CD14-positive monocyte (primary cell): ENCODE measurements around the gene NIN. TPM values are rescaled to one million over a fixed set of nuclear protein-coding genes. Genes with fewer than 3 reads are reported as not detected.
A peak's percentile ranks its signal among the peaks of the same experiment; 100 is the strongest.

Experiments
- DNase-seq, 3 donors: peaks; one replicate each; pipeline ENCODE4 v3.0.0-alpha.2; 2011 to 2022
- H2AFZ ChIP-seq: 2 replicates; pipeline ENCODE4 v1.6.0; 2012; ENCODE audit warnings: mild to moderate bottlenecking, low read depth, low read length, inconsistent platforms; ENCODE audit not compliant: insufficient read depth, poor library complexity, severe bottlenecking
- H3K27ac ChIP-seq, 2 donors: 1 replicate in 1 of 2; 2 replicates in 1 of 2; pipeline ENCODE4 v1.5.1; 2012 to 2013; ENCODE audit warnings: low read length in 2 of 2, control low read depth in 1 of 2, inconsistent platforms in 1 of 2, low read depth in 1 of 2, mild to moderate bottlenecking in 1 of 2
- H3K27me3 ChIP-seq, 2 donors: one replicate each; pipeline versions ENCODE4 v1.6.0 to v1.6.1; 2011 to 2013; ENCODE audit warnings: low read length in 2 of 2; ENCODE audit not compliant: control insufficient read depth in 2 of 2, insufficient read depth in 2 of 2
- H3K36me3 ChIP-seq, 2 donors: replicated peaks in 1 of 2; 1 replicate in 1 of 2; 2 replicates in 1 of 2; pipeline versions ENCODE4 v1.5.1 to v1.6.1; 2012 to 2013; ENCODE audit warnings: low read length in 2 of 2, control low read depth in 1 of 2, inconsistent platforms in 1 of 2, mild to moderate bottlenecking in 1 of 2; ENCODE audit not compliant: insufficient read depth in 2 of 2, control insufficient read depth in 1 of 2
- H3K4me1 ChIP-seq, 2 donors: 1 replicate in 1 of 2; 2 replicates in 1 of 2; pipeline versions ENCODE4 v1.5.1 to v1.6.1; 2012 to 2013; ENCODE audit warnings: low read length in 2 of 2, control low read depth in 1 of 2, inconsistent platforms in 1 of 2, mild to moderate bottlenecking in 1 of 2, moderate library complexity in 1 of 2; ENCODE audit not compliant: insufficient read depth in 2 of 2, control insufficient read depth in 1 of 2
- H3K4me2 ChIP-seq: replicated peaks from 2 replicates; pipeline ENCODE3; 2012; ENCODE audit warnings: low read length, moderate library complexity, mild to moderate bottlenecking; ENCODE audit not compliant: poor library complexity, severe bottlenecking; ENCODE audit errors: extremely low read depth
- H3K4me3 ChIP-seq, 3 experiments: fragments of 200-600 bp in 1 of 3; sonication (generic) in 1 of 3; replicated peaks in 1 of 3; 1 replicate in 2 of 3; 2 replicates in 1 of 3; pipeline ENCODE4 v1.5.1; 2011 to 2013; ENCODE audit warnings: low read length in 3 of 3, mild to moderate bottlenecking in 3 of 3, control low read depth in 2 of 3, low read depth in 2 of 3, inconsistent platforms in 1 of 3, moderate library complexity in 1 of 3
- H3K79me2 ChIP-seq: 2 replicates; pipeline ENCODE4 v1.6.0; 2012; ENCODE audit warnings: mild to moderate bottlenecking, control low read depth, inconsistent platforms, low read length, moderate library complexity; ENCODE audit not compliant: insufficient read depth
- H3K9ac ChIP-seq: 2 replicates; pipeline ENCODE4 v1.6.0; 2017; ENCODE audit warnings: low read length, mild to moderate bottlenecking; ENCODE audit not compliant: insufficient read depth, poor library complexity, severe bottlenecking
- H3K9me3 ChIP-seq, 2 donors: replicated peaks in 1 of 2; 1 replicate in 1 of 2; 2 replicates in 1 of 2; pipeline versions ENCODE4 v1.5.1 to v1.6.1; 2012 to 2013; ENCODE audit warnings: low read length in 2 of 2, control low read depth in 1 of 2; ENCODE audit not compliant: control insufficient read depth in 1 of 2, insufficient read depth in 1 of 2
- H4K20me1 ChIP-seq: 2 replicates; pipeline ENCODE4 v1.6.0; 2012; ENCODE audit warnings: mild to moderate bottlenecking, low read length, control low read depth, moderate library complexity; ENCODE audit not compliant: insufficient read depth
- H3K27ac Mint-ChIP-seq, 7 donors: one replicate each; pipeline ENCODE4 v1.8.0; 2020; ENCODE audit warnings: mild to moderate bottlenecking in 7 of 7, mixed read lengths in 7 of 7, moderate library complexity in 6 of 7, inconsistent platforms in 2 of 7
- H3K27me3 Mint-ChIP-seq, 3 donors: one replicate each; pipeline ENCODE4 v1.8.0; 2021 to 2022; ENCODE audit warnings: low read depth in 3 of 3, mild to moderate bottlenecking in 3 of 3, mixed read lengths in 3 of 3, moderate library complexity in 3 of 3, inconsistent platforms in 1 of 3
- H3K36me3 Mint-ChIP-seq, 2 donors: one replicate each; pipeline ENCODE4 v1.8.0; 2020; ENCODE audit warnings: mixed read lengths in 2 of 2, inconsistent platforms in 1 of 2, mild to moderate bottlenecking in 1 of 2
- H3K4me1 Mint-ChIP-seq: one replicate; pipeline ENCODE4 v1.8.0; 2020; ENCODE audit warnings: mild to moderate bottlenecking, mixed read lengths
- H3K4me3 Mint-ChIP-seq, 2 donors: one replicate each; pipeline ENCODE4 v1.8.0; 2020; ENCODE audit warnings: mild to moderate bottlenecking in 2 of 2, mixed read lengths in 2 of 2, moderate library complexity in 1 of 2
- H3K9me3 Mint-ChIP-seq, 7 donors: one replicate each; pipeline ENCODE4 v1.8.0; 2020 to 2022; ENCODE audit warnings: mixed read lengths in 7 of 7, mild to moderate bottlenecking in 6 of 7, moderate library complexity in 6 of 7, inconsistent platforms in 2 of 7
- CTCF ChIP-seq: fragments of 200-600 bp; IDR thresholded peaks from one replicate; pipeline ENCODE4 v1.8.0; 2022; ENCODE audit warnings: antibody characterized with exemption, mild to moderate bottlenecking
- WGBS: methylation state at CpG from one replicate; pipeline ENCODE4 v1.1.5; 2013; ENCODE audit warnings: missing lambda C conversion rate; ENCODE audit not compliant: insufficient coverage; 5-methylcytosine and 5-hydroxymethylcytosine counted together
- intact Hi-C, 2 donors: fragments of 100-400 bp; cut with micrococcal nuclease; formaldehyde crosslinking; loops; one replicate each; pipeline versions ENCODE4 v1.15.0 to v1.15.1; 2023
- polyA plus RNA-seq, 3 donors: library from polyadenylated mRNA; depleted of rRNA in 1 of 3; unstranded in 2 of 3; stranded (reverse) in 1 of 3; fragments of 300-500 nt in 2 of 3; fragments of >200 nt in 1 of 3; fragmentation: Illumina TruSeq in 2 of 3; gene quantifications; 1 replicate in 2 of 3; 2 replicates in 1 of 3; pipeline ENCODE4 v1.2.3, GENCODE V29; 2012 to 2021

NIN gene
- polyA plus RNA-seq, 3 donors, result 15.3 to 29.1 (median 26.5) TPM

- H3K36me3 ChIP-seq, result no peaks in the 10 kb centered on the region
- no peak overlapping the region for H3K9ac ChIP-seq
- H2AFZ ChIP-seq, result no peak overlapping the region
- Mint-ChIP-seq H3K9me3 (peaks cover 0 to 3% (median 0%) of the 10 kb centered on the region in 7 donors), H3K4me3 (no peak overlapping the region), H3K36me3 (peaks cover 0 to 2% of the 10 kb centered on the region in 2 donors), H3K4me1 (peaks cover 12% of the 10 kb centered on the region), H3K27me3 (peaks cover 0 to 5% (median 0%) of the 10 kb centered on the region in 3 donors), H3K27ac (no peak overlapping the region)
- no peak for DNase-seq
- H4K20me1 ChIP-seq, result no peaks in the 10 kb centered on the region
- no peak for TF ChIP-seq CTCF
- intact Hi-C loops, result loop anchor here in 1 of 2 donors (5.0 kb wide), 1 partner anchor 36 kb away; no protein-coding TSS in a partner anchor
- H3K27ac ChIP-seq, result no peak overlapping the region
- H3K27me3 ChIP-seq, result no peaks in the 10 kb centered on the region
- H3K4me3 ChIP-seq, result no peak overlapping the region
- H3K4me2 ChIP-seq, result no peak overlapping the region
- no peaks in the 10 kb centered on the region for H3K79me2 ChIP-seq
- H3K9me3 ChIP-seq, result no peaks in the 10 kb centered on the region
- WGBS, result no CpG with 5 or more reads among the region's 2 CpGs
- H3K4me1 ChIP-seq, result peaks cover 5% of the 10 kb centered on the region in 2 donors
Measured at GRCh38 chr14:50837850-50838470, 7.0 kb upstream of the NIN start.

GRCh38 chr14:50837271-50837670, 6.3 kb upstream of the NIN start:
- no peak overlapping the region for H3K4me3 Mint-ChIP-seq
- intact Hi-C loops, result loop anchor here in 1 of 2 donors (5.0 kb wide), 1 partner anchor 35 kb away; no protein-coding TSS in a partner anchor
- no peak for TF ChIP-seq CTCF
- Histone ChIP-seq H3K36me3 (no peaks in the 10 kb centered on the region), H3K79me2 (no peaks in the 10 kb centered on the region), H3K4me3 (no peak overlapping the region), H3K27me3 (no peaks in the 10 kb centered on the region), H3K4me1 (peaks cover 5% of the 10 kb centered on the region in 2 donors), H3K9me3 (no peaks in the 10 kb centered on the region), H3K4me2 (no peak overlapping the region), H3K9ac (no peak overlapping the region), H4K20me1 (no peaks in the 10 kb centered on the region), H3K27ac (no peak overlapping the region), H2AFZ (no peak overlapping the region)
- H3K4me1 Mint-ChIP-seq, result peaks cover 18% of the 10 kb centered on the region
- peaks cover 0 to 2% of the 10 kb centered on the region in 2 donors for H3K36me3 Mint-ChIP-seq
- DNase-seq, result no peak
- H3K27ac Mint-ChIP-seq, result peak overlapping the region in 1 of 7 donors; percentile 46
- H3K27me3 Mint-ChIP-seq, result peaks cover 0 to 8% (median 0%) of the 10 kb centered on the region in 3 donors
- WGBS, result 100% methylated on average over 2 of the region's 10 CpGs
- peaks cover 0 to 3% (median 0%) of the 10 kb centered on the region in 7 donors for H3K9me3 Mint-ChIP-seq
